ENCODE measurements around the gene EIF2D.

EIF2D gene

DNA sequence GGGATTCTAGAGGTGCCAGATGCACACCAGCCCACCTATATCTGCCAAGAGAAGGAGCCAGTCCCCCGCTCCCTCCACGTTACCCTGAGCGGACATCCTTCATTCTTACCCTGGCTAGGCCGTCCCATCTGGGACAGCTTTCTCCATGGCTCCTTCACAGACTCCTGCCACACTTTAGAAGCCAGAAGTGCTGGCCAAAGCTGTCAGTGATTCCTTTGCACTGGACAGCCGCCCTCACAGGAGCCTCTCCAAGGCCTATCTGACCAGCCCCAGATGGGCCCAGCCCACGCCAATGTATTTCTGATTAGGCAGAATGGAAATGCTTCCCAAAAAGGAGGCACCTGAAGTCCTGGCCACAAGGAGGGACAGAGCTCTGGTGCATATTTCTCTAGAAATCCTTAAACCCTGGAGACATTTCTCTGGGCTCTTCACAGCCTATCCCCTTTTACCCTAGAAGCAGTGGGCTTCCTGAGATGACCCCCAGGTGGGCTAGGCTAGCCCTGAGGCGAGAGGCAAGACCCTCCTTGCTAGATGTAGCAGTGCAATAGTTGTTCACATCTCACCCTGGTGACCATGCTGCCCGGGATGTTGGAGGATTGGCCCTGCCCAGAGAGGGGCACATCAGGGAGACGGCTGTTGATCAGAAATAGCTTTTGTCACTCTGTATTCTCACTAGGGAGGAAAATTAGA is 60.8 kb downstream of the EIF2D start:
- peaks cover 9 to 11% of the 10 kb centered on the region in 2 donors for H3K4me1 ChIP-seq (ENCODE audit: control insufficient read depth in 1 of 2, insufficient read depth in 2 of 2, low read length in 2 of 2)
- no peaks in the 10 kb centered on the region for H3K27me3 ChIP-seq (ENCODE audit: control insufficient read depth in 1 of 2, insufficient read depth in 2 of 2, low read length in 2 of 2)
- H3K36me3 ChIP-seq (ENCODE audit: control insufficient read depth in 1 of 2, insufficient read depth in 2 of 2, low read length in 2 of 2), result no peaks in the 10 kb centered on the region
- no peak overlapping the region for H3K9ac ChIP-seq (ENCODE audit: low read depth in 1 of 2, low read length in 2 of 2)
- H3K9me3 ChIP-seq (ENCODE audit: control insufficient read depth in 1 of 2, low read length in 2 of 2), result no peaks in the 10 kb centered on the region
- no peak overlapping the region for H3K4me3 ChIP-seq (ENCODE audit: low read depth in 1 of 2, low read length in 2 of 2)
- no peak overlapping the region for H3K27ac ChIP-seq (ENCODE audit: low read depth, low read length)

DNA sequence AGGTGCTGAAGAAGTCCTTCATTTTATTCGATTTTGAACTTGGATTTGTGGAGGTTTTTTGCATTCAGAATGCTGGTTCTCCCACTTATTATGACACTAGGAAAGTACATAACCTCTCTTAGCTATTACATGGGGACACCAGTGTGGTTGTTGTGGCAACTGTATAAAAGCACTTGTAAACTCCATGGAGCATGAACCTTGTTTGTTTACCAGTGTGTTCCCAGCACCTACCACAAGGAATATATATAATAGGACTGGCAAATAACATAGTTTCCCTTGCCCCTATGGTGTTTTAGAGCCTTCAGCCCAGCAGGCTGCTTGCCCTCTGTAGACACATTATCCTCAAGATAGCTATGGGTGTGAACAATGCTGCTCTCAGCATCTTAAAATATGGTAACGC is 61.8 kb downstream of the EIF2D start:
- Histone ChIP-seq H3K36me3 (ENCODE audit: control insufficient read depth in 1 of 2, insufficient read depth in 2 of 2, low read length in 2 of 2) (no peaks in the 10 kb centered on the region), H3K4me1 (ENCODE audit: control insufficient read depth in 1 of 2, insufficient read depth in 2 of 2, low read length in 2 of 2) (peaks cover 0 to under 1% of the 10 kb centered on the region in 2 donors), H3K9me3 (ENCODE audit: control insufficient read depth in 1 of 2, low read length in 2 of 2) (no peaks in the 10 kb centered on the region), H3K27ac (ENCODE audit: low read depth, low read length) (no peak overlapping the region), H3K4me3 (ENCODE audit: low read depth in 1 of 2, low read length in 2 of 2) (no peak overlapping the region), H3K27me3 (ENCODE audit: control insufficient read depth in 1 of 2, insufficient read depth in 2 of 2, low read length in 2 of 2) (no peaks in the 10 kb centered on the region), H3K9ac (ENCODE audit: low read depth in 1 of 2, low read length in 2 of 2) (no peak overlapping the region)

DNA sequence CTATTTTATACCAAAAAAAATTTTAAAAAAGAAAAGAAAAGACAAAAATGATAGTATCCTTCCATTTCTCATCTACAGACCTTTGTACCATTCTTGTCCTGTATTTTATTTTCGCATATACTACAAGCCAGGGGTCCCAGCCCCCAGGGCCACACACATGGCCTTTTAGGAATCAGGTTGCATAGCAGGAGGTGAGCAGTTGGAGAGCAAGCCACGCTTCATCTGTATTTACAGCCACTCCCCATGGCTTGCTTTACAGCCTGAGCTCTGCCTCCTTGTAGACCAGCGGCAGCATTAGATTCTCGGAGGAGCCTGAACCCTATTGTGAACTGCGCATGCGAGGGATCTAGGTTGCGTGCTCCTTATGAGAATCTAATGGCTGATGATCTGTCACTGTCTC is 65.2 kb downstream of the EIF2D start:
- H3K4me1 ChIP-seq (ENCODE audit: control insufficient read depth in 1 of 2, insufficient read depth in 2 of 2, low read length in 2 of 2), result no peaks in the 10 kb centered on the region
- no peaks in the 10 kb centered on the region for H3K27me3 ChIP-seq (ENCODE audit: control insufficient read depth in 1 of 2, insufficient read depth in 2 of 2, low read length in 2 of 2)
- H3K9ac ChIP-seq (ENCODE audit: low read depth in 1 of 2, low read length in 2 of 2), result no peak overlapping the region
- no peak overlapping the region for H3K4me3 ChIP-seq (ENCODE audit: low read depth in 1 of 2, low read length in 2 of 2)
- no peaks in the 10 kb centered on the region for H3K36me3 ChIP-seq (ENCODE audit: control insufficient read depth in 1 of 2, insufficient read depth in 2 of 2, low read length in 2 of 2)
- H3K9me3 ChIP-seq (ENCODE audit: control insufficient read depth in 1 of 2, low read length in 2 of 2), result no peaks in the 10 kb centered on the region
- no peak overlapping the region for H3K27ac ChIP-seq (ENCODE audit: low read depth, low read length)

DNA sequence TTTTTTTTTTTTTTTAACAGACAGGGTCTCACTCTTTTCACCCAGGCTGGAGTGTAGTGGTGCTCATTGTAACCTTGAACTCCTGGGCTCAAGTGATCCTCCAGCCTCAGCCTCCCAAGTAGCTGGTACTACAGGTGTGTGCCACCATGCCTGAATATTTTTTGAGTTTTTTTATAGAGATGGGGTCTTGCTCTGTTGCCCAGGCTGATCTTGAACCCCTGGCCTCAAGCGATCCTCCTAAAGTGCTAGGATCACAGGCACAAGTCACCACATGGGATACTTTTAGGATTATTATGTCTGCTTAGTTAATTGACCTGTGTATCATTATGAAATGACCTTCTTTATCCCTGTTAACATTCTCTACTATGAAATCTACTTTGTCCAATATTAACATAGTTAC is 66.9 kb downstream of the EIF2D start:
- Histone ChIP-seq H3K36me3 (ENCODE audit: control insufficient read depth in 1 of 2, insufficient read depth in 2 of 2, low read length in 2 of 2) (no peaks in the 10 kb centered on the region), H3K9ac (ENCODE audit: low read depth in 1 of 2, low read length in 2 of 2) (no peak overlapping the region), H3K27me3 (ENCODE audit: control insufficient read depth in 1 of 2, insufficient read depth in 2 of 2, low read length in 2 of 2) (no peaks in the 10 kb centered on the region), H3K4me3 (ENCODE audit: low read depth in 1 of 2, low read length in 2 of 2) (no peak overlapping the region), H3K4me1 (ENCODE audit: control insufficient read depth in 1 of 2, insufficient read depth in 2 of 2, low read length in 2 of 2) (peaks cover 3 to 4% of the 10 kb centered on the region in 2 donors), H3K9me3 (ENCODE audit: control insufficient read depth in 1 of 2, low read length in 2 of 2) (no peaks in the 10 kb centered on the region), H3K27ac (ENCODE audit: low read depth, low read length) (no peak overlapping the region)

DNA sequence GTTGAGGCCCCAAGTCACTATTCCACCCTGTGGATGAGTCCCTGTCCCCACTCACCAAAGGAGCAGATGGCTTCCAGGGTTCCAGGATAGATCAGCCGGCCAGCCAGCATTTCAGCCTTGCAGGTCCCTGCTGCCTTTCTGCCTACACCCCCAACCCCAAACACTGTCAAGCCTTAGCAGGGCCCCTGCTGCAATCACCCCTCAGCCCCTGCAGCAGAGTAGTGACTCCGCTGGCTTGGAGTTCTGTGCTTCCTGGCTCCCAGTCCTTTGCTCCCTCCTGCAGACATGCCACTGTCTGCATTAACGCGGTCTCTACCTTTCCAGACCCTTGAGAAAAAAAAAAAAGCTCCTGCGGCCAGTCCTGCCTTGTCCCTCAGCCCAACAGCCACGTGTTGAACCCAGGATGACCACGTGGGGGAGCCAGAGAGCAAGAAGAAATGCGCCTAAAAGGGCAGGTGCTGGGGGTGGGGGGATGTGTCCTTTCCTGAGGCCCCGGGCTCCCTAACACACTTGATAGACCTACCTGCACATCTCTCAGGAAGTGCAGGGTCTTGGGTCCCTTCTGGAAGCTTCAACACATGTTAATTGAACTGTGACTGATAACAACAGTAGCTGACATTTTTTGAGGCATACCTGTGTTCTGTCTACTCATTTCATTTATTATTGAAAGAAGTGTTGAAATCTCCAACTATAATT is 67.6 kb downstream of the EIF2D start:
- no peak overlapping the region for H3K27ac ChIP-seq (ENCODE audit: low read depth, low read length)

More for the DNA sequence above, 67.6 kb downstream of the EIF2D start:
- H3K9ac ChIP-seq (ENCODE audit: low read depth in 1 of 2, low read length in 2 of 2), result no peak overlapping the region
- H3K27me3 ChIP-seq (ENCODE audit: control insufficient read depth in 1 of 2, insufficient read depth in 2 of 2, low read length in 2 of 2), result no peaks in the 10 kb centered on the region
- H3K4me1 ChIP-seq (ENCODE audit: control insufficient read depth in 1 of 2, insufficient read depth in 2 of 2, low read length in 2 of 2), result peaks cover 10% of the 10 kb centered on the region in 2 donors
- H3K9me3 ChIP-seq (ENCODE audit: control insufficient read depth in 1 of 2, low read length in 2 of 2), result no peaks in the 10 kb centered on the region
- H3K36me3 ChIP-seq (ENCODE audit: control insufficient read depth in 1 of 2, insufficient read depth in 2 of 2, low read length in 2 of 2), result no peaks in the 10 kb centered on the region
- H3K4me3 ChIP-seq (ENCODE audit: low read depth in 1 of 2, low read length in 2 of 2), result no peak overlapping the region

Measured in duodenal mucosa (tissue), 2 donors.